MM.1S (cell line): Measurements from ENCODE around the gene FUT7.

Experiments used
- DNase-seq: peaks from one replicate; pipeline ENCODE4 v3.0.0-alpha.2; 2015
- H2AFZ ChIP-seq: fragments of 300-600 bp; sonication (generic); 2 replicates; pipeline ENCODE4 v1.6.0; 2016; ENCODE audit warnings: antibody characterized with exemption, low read length
- H3F3A ChIP-seq: fragments of 300-600 bp; sonication (generic); 2 replicates; pipeline ENCODE4 v1.6.1; 2016; ENCODE audit warnings: mild to moderate bottlenecking, antibody characterized with exemption, low read length, moderate library complexity, mixed read lengths; ENCODE audit not compliant: insufficient read depth
- H3K27ac ChIP-seq: fragments of 300-600 bp; sonication (generic); 2 replicates; pipeline ENCODE4 v1.5.1; 2016; ENCODE audit warnings: mild to moderate bottlenecking, low read length
- H3K27me3 ChIP-seq: fragments of 300-600 bp; sonication (generic); replicated peaks from 2 replicates; pipeline ENCODE4 v1.6.0; 2016; ENCODE audit warnings: low read length; ENCODE audit not compliant: insufficient read depth
- H3K36me3 ChIP-seq: fragments of 300-600 bp; sonication (generic); replicated peaks from 2 replicates; pipeline ENCODE4 v1.6.1; 2016; ENCODE audit warnings: mild to moderate bottlenecking, low read length, mixed read lengths; ENCODE audit not compliant: insufficient read depth
- H3K4me1 ChIP-seq: fragments of 300-600 bp; sonication (generic); 2 replicates; pipeline ENCODE4 v1.6.1; 2016; ENCODE audit warnings: low read length, mixed read lengths
- H3K4me2 ChIP-seq: fragments of 300-600 bp; sonication (generic); 2 replicates; pipeline ENCODE4 v1.6.0; 2016; ENCODE audit warnings: low read depth, low read length
- H3K4me3 ChIP-seq: fragments of 300-600 bp; sonication (generic); 2 replicates; pipeline ENCODE4 v1.5.1; 2016; ENCODE audit warnings: low read length, mixed read lengths
- H3K79me2 ChIP-seq: fragments of 300-600 bp; sonication (generic); 2 replicates; pipeline ENCODE4 v1.6.1; 2016; ENCODE audit warnings: mixed run types, low read length, mixed read lengths
- H3K9ac ChIP-seq: fragments of 300-600 bp; sonication (generic); 2 replicates; pipeline ENCODE4 v1.6.1; 2016; ENCODE audit warnings: low read length, mixed read lengths
- H3K9me2 ChIP-seq: fragments of 300-600 bp; sonication (generic); replicated peaks from 2 replicates; pipeline ENCODE4 v1.6.1; 2016; ENCODE audit warnings: mild to moderate bottlenecking, low read length, mixed read lengths; ENCODE audit not compliant: insufficient read depth
- H3K9me3 ChIP-seq: fragments of 300-600 bp; sonication (generic); replicated peaks from 2 replicates; pipeline ENCODE4 v1.6.1; 2016; ENCODE audit warnings: mild to moderate bottlenecking, low read length, mixed read lengths; ENCODE audit not compliant: insufficient read depth
- H4K20me1 ChIP-seq: fragments of 300-600 bp; sonication (generic); 2 replicates; pipeline ENCODE4 v1.6.1; 2016; ENCODE audit warnings: mild to moderate bottlenecking, low read length, moderate library complexity, mixed read lengths; ENCODE audit not compliant: insufficient read depth
- EZH2 ChIP-seq: fragments of 300-600 bp; sonication (generic); optimal IDR thresholded peaks from 2 replicates; pipeline ENCODE3; 2017; ENCODE audit warnings: low read depth, mild to moderate bottlenecking, antibody characterized with exemption, low read length, mixed read lengths
- EZH2phosphoT487 ChIP-seq: fragments of 300-600 bp; sonication (generic); IDR thresholded peaks from 2 replicates; pipeline ENCODE4 v1.6.1; 2018; ENCODE audit warnings: antibody characterized with exemption, low read length
- TF ChIP-seq, protein P1 (sequence below): fragments of 300-600 bp; sonication (generic); IDR thresholded peaks from 2 replicates; pipeline ENCODE4 v1.5.1; 2016; ENCODE audit warnings: antibody characterized with exemption, low read length, mixed read lengths

The FUT7 gene

GRCh38 chr9:136985853-136986252 is 46.0 kb downstream of the FUT7 start:
- Histone ChIP-seq H3F3A (no peaks in the 10 kb centered on the region), H3K79me2 (no peaks in the 10 kb centered on the region), H3K4me2 (no peak overlapping the region), H3K36me3 (no peaks in the 10 kb centered on the region), H4K20me1 (no peaks in the 10 kb centered on the region), H3K4me1 (no peaks in the 10 kb centered on the region), H3K27ac (no peak overlapping the region), H3K9me3 (no peaks in the 10 kb centered on the region), H2AFZ (no peak overlapping the region), H3K9ac (no peak overlapping the region), H3K4me3 (no peak overlapping the region), H3K27me3 (peaks cover 92% of the 10 kb centered on the region), H3K9me2 (no peaks in the 10 kb centered on the region)
- no peak for DNase-seq
- TF ChIP-seq EZH2phosphoT487 = no peak

DNA sequence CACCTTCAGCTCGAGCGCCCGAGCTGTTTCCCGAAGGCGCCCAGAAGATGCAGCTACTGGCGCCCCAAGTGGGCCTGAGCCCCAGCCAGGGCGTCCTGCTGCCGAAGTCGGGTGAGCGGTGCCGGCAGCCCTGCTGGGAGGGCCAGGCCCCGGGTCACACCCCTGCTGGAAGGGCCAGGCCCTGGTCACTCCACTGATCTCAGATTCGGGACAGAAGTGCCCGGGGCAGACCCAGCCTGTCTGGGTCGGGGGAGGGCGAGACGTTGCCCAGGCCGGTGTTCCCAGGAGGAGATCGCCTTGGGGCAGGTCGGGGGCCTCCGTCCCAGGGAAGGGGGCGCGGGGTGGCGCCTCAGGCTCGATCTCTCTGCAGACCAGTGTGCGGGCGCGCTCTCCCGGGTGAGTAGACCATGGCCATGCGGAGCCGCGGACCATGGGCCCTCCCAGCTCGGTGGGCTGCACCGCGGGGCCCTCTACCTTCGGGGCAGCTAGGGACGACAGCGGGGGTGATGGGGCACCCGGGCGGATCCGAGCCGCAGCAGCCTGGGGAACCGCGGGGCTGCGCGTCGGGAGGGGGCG is 46.8 kb downstream of the FUT7 start:
- no peaks in the 10 kb centered on the region for H3K36me3 ChIP-seq
- TF ChIP-seq, protein P1, sequence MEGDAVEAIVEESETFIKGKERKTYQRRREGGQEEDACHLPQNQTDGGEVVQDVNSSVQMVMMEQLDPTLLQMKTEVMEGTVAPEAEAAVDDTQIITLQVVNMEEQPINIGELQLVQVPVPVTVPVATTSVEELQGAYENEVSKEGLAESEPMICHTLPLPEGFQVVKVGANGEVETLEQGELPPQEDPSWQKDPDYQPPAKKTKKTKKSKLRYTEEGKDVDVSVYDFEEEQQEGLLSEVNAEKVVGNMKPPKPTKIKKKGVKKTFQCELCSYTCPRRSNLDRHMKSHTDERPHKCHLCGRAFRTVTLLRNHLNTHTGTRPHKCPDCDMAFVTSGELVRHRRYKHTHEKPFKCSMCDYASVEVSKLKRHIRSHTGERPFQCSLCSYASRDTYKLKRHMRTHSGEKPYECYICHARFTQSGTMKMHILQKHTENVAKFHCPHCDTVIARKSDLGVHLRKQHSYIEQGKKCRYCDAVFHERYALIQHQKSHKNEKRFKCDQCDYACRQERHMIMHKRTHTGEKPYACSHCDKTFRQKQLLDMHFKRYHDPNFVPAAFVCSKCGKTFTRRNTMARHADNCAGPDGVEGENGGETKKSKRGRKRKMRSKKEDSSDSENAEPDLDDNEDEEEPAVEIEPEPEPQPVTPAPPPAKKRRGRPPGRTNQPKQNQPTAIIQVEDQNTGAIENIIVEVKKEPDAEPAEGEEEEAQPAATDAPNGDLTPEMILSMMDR = no peak
- peak; percentile 38 for TF ChIP-seq EZH2
- TF ChIP-seq EZH2phosphoT487 = no peak
- no peak overlapping the region for H3K4me2 ChIP-seq
- no peak overlapping the region for H2AFZ ChIP-seq
- H3K27me3 ChIP-seq = peaks cover 92% of the 10 kb centered on the region
- DNase-seq = no peak
- H3F3A ChIP-seq = no peaks in the 10 kb centered on the region
- no peak overlapping the region for H3K27ac ChIP-seq
- H3K9me2 ChIP-seq = no peaks in the 10 kb centered on the region
- H3K4me1 ChIP-seq = no peaks in the 10 kb centered on the region
- no peak overlapping the region for H3K4me3 ChIP-seq
- no peaks in the 10 kb centered on the region for H3K79me2 ChIP-seq
- no peaks in the 10 kb centered on the region for H3K9me3 ChIP-seq
- H4K20me1 ChIP-seq = no peaks in the 10 kb centered on the region
- H3K9ac ChIP-seq = no peak overlapping the region

DNA sequence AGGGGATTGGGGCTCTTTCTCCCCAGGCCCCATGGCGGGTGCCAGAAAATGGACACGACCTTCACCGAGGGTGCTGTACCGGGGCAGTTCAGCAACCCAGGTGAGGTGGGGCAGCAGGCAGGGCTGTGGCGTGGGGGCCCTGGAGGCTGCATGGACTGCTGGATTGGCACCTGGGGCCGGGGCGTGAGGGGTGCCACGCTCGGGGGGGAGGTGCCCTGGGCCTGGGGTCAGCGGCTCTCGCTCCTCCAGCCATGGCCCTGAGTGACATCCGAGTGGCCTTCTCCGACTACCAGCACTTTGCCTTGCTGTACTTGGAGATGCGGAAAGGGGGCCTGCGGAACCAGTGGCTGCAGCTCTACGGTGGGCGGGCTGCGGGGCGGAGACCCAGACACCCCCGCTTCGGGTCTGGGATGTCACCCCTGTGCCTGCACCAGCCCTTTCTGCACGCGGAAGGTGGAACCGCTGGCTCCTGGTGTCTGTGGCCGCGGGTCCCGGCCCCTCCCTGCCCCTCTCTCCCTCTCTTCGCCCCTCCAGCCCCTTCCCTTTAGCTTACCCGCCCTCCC is 47.3 kb downstream of the FUT7 start:
- DNase-seq = no peak
- H2AFZ ChIP-seq = no peak overlapping the region
- TF ChIP-seq EZH2 (no peak), EZH2phosphoT487 (no peak)
- TF ChIP-seq, protein P1 = no peak
- no peaks in the 10 kb centered on the region for H3K9me2 ChIP-seq
- no peaks in the 10 kb centered on the region for H3K4me1 ChIP-seq
- H3K36me3 ChIP-seq = no peaks in the 10 kb centered on the region
- H3K9me3 ChIP-seq = no peaks in the 10 kb centered on the region
- no peak overlapping the region for H3K4me3 ChIP-seq
- no peak overlapping the region for H3K4me2 ChIP-seq
- no peaks in the 10 kb centered on the region for H4K20me1 ChIP-seq
- peaks cover 92% of the 10 kb centered on the region for H3K27me3 ChIP-seq
- H3K9ac ChIP-seq = no peak overlapping the region
- H3F3A ChIP-seq = no peaks in the 10 kb centered on the region
- no peaks in the 10 kb centered on the region for H3K79me2 ChIP-seq
- H3K27ac ChIP-seq = no peak overlapping the region

DNA sequence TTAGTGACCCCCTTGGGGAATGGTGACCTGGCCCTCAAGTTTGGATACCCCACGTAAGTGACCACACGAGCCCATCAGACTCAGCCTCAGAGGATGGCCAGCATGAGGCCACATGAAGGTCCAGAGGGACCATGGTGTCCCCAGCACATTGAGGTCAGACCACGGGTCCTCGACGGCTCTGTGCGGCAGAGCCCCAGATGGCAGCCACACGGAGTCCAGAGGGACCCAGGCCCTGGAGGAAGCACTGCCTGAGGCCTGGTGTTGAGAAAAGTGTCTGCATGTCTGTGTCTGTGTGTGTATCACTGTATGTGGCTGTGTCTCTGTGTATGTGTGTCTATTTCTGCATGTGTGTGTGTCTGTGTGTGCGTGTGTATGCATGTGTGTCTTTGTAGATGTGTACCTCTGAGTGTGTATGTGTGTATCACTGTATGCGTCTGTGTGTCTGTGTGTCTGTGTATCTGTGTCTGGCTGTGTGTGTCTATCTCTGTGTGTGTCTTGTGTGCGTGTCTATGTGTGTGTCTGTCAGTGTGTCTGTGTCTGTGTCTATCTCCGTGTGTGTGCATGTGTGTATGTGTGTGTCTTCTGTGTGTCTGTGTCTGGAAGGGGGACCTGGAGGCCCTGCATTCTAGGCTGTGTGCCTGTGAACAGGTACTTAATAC is 48.1 kb downstream of the FUT7 start:
- no peak overlapping the region for H3K27ac ChIP-seq
- no peaks in the 10 kb centered on the region for H3K36me3 ChIP-seq
- no peaks in the 10 kb centered on the region for H4K20me1 ChIP-seq
- no peaks in the 10 kb centered on the region for H3K9me3 ChIP-seq
- H3K79me2 ChIP-seq = no peaks in the 10 kb centered on the region
- H3F3A ChIP-seq = no peaks in the 10 kb centered on the region
- TF ChIP-seq EZH2 = no peak
- TF ChIP-seq, protein P1 = no peak
- no peak overlapping the region for H3K4me3 ChIP-seq
- H3K27me3 ChIP-seq = peaks cover 90% of the 10 kb centered on the region
- DNase-seq = no peak
- H2AFZ ChIP-seq = no peak overlapping the region
- H3K9me2 ChIP-seq = no peaks in the 10 kb centered on the region
- no peak overlapping the region for H3K4me2 ChIP-seq
- no peak overlapping the region for H3K9ac ChIP-seq
- no peaks in the 10 kb centered on the region for H3K4me1 ChIP-seq
